Measurements from ENCODE around the gene P2RY2. TPM values are rescaled to one million over a fixed set of nuclear protein-coding genes. Genes with fewer than 3 reads are reported as not detected.

P2RY2 gene
- total RNA-seq, 1 experiment from 2014 or later, result 1.2 TPM

DNA sequence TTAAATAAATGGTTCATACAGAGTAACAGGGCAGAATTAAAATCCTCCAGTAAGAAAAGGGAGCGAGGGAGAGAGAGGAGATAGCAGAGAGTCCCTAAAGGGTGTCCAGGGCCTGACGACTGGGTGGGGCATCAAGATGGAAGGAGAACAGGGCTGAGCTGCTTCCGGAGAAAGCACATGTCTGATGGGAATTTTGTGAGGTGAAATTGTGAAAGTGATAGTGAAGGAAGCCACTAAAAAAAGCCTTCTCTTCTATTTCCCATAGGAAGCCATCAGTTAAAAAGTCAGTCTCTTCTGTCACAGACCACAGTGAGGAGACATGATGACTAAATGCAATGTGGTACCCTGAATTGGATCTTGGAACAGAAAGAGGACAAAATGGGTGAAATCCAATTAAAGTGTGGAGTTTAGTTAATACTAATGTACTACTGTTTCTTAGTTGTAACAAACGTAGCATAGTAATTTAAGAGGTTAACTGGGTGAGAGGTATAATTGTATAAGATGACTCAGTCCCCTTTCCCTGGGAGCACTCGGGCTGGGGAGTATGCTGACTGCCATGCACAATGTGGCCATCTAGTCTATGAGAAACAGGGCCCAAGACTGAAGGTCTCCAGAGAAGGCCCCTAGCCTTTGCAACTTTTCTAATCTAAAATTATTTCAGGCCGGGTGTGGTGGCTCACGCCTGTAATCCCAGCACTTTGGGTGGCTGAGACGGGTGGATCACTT, 46.5 kb upstream of the P2RY2 start (continued):
- TF ChIP-seq FOXP1 (CRISPR knock-in tag; IDR thresholded peaks at IDR 0.05; ENCODE audit: borderline replicate concordance) (no peak), ZNF671 (CRISPR knock-in tag; IDR thresholded peaks at IDR 0.05) (no peak), KAT7 (CRISPR knock-in tag; IDR thresholded peaks at IDR 0.05; ENCODE audit: borderline replicate concordance) (no peak), ETV6 (CRISPR knock-in tag; IDR thresholded peaks at IDR 0.05) (no peak), MYBL2 (CRISPR knock-in tag; IDR thresholded peaks at IDR 0.05) (no peak), NFATC4 (CRISPR knock-in tag; IDR thresholded peaks at IDR 0.05) (no peak), FOXJ3 (CRISPR knock-in tag; IDR thresholded peaks at IDR 0.05; ENCODE audit: borderline replicate concordance) (no peak)
- TF ChIP-seq, protein P1, sequence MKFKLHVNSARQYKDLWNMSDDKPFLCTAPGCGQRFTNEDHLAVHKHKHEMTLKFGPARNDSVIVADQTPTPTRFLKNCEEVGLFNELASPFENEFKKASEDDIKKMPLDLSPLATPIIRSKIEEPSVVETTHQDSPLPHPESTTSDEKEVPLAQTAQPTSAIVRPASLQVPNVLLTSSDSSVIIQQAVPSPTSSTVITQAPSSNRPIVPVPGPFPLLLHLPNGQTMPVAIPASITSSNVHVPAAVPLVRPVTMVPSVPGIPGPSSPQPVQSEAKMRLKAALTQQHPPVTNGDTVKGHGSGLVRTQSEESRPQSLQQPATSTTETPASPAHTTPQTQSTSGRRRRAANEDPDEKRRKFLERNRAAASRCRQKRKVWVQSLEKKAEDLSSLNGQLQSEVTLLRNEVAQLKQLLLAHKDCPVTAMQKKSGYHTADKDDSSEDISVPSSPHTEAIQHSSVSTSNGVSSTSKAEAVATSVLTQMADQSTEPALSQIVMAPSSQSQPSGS (CRISPR knock-in tag; IDR thresholded peaks at IDR 0.05; ENCODE audit: borderline replicate concordance, low read depth), result no peak
- TF ChIP-seq, protein P2, sequence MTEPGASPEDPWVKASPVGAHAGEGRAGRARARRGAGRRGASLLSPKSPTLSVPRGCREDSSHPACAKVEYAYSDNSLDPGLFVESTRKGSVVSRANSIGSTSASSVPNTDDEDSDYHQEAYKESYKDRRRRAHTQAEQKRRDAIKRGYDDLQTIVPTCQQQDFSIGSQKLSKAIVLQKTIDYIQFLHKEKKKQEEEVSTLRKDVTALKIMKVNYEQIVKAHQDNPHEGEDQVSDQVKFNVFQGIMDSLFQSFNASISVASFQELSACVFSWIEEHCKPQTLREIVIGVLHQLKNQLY (CRISPR knock-in tag; IDR thresholded peaks at IDR 0.05), result no peak

DNA sequence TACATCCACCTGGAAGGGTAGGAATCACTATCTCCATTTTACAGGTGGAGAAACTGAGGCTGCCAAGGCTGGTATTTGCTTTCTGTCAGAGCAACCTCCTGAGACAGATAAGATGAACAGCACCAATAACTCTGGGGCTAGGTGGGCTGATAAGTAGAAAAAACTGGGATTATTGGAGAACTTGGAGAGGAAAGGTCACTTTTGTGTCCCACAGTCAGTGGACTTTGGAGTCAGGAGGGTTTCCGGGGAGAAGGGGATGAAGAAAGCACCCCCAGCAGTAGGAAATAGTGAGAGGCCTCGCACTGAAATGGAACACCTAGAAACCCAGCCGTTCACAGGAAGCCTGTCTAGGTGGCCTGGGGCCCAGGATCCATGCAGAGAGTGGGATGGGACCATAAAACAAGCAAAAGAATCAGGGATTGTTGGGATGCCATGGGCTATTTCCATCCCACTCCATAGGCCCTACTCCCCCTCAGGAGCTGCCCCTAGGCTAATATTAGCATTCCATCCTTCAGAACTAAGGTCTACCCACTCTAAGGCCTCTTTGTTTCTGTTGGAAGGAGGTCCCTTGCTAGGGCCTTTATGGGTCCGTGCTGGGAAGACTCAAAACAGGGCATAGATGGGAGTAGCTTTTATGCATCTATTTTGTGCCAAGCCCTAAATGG, 45.0 kb upstream of the P2RY2 start:
- no peaks in the 10 kb centered on the region; the same call in 1 of the 2 replicates for H3K27me3 Mint-ChIP-seq (ENCODE audit: low read depth)
- no peak for DNase-seq (ENCODE audit: low spot score)
- no peak for ATAC-seq
- CTCF ChIA-PET, result interaction anchor here (1.5 kb wide), 1 partner anchor 10 kb away, joined by 4 read pairs; no protein-coding TSS in a partner anchor
- H3K4me1 Mint-ChIP-seq, result peaks cover 13% of the 10 kb centered on the region
- POLR2A ChIA-PET, result no interaction called here
- H3K4me3 Mint-ChIP-seq, result no peak overlapping the region
- H3K27ac Mint-ChIP-seq, result no peak overlapping the region
- no peaks in the 10 kb centered on the region for H3K9me3 Mint-ChIP-seq
- H3K36me3 Mint-ChIP-seq, result no peaks in the 10 kb centered on the region
- TF ChIP-seq JAZF1 (CRISPR knock-in tag; IDR thresholded peaks at IDR 0.05), result no peak
- TF ChIP-seq NFYB (CRISPR knock-in tag; conservative IDR thresholded peaks at IDR 0.05; ENCODE audit: low read depth), result no peak
- TF ChIP-seq ZNF416 (CRISPR knock-in tag; IDR thresholded peaks at IDR 0.05), result no peak
- TF ChIP-seq, protein P3, sequence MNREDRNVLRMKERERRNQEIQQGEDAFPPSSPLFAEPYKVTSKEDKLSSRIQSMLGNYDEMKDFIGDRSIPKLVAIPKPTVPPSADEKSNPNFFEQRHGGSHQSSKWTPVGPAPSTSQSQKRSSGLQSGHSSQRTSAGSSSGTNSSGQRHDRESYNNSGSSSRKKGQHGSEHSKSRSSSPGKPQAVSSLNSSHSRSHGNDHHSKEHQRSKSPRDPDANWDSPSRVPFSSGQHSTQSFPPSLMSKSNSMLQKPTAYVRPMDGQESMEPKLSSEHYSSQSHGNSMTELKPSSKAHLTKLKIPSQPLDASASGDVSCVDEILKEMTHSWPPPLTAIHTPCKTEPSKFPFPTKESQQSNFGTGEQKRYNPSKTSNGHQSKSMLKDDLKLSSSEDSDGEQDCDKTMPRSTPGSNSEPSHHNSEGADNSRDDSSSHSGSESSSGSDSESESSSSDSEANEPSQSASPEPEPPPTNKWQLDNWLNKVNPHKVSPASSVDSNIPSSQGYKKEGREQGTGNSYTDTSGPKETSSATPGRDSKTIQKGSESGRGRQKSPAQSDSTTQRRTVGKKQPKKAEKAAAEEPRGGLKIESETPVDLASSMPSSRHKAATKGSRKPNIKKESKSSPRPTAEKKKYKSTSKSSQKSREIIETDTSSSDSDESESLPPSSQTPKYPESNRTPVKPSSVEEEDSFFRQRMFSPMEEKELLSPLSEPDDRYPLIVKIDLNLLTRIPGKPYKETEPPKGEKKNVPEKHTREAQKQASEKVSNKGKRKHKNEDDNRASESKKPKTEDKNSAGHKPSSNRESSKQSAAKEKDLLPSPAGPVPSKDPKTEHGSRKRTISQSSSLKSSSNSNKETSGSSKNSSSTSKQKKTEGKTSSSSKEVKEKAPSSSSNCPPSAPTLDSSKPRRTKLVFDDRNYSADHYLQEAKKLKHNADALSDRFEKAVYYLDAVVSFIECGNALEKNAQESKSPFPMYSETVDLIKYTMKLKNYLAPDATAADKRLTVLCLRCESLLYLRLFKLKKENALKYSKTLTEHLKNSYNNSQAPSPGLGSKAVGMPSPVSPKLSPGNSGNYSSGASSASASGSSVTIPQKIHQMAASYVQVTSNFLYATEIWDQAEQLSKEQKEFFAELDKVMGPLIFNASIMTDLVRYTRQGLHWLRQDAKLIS (CRISPR knock-in tag; IDR thresholded peaks at IDR 0.05; ENCODE audit: borderline replicate concordance), result no peak
- TF ChIP-seq, protein P4, sequence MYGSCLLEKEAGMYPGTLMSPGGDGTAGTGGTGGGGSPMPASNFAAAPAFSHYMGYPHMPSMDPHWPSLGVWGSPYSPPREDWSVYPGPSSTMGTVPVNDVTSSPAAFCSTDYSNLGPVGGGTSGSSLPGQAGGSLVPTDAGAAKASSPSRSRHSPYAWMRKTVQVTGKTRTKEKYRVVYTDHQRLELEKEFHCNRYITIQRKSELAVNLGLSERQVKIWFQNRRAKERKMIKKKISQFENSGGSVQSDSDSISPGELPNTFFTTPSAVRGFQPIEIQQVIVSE (CRISPR knock-in tag; IDR thresholded peaks at IDR 0.05; ENCODE audit: borderline replicate concordance), result no peak
- TF ChIP-seq TCF7 (CRISPR knock-in tag; IDR thresholded peaks at IDR 0.05; ENCODE audit: low read depth), result no peak
- TF ChIP-seq, protein P5, sequence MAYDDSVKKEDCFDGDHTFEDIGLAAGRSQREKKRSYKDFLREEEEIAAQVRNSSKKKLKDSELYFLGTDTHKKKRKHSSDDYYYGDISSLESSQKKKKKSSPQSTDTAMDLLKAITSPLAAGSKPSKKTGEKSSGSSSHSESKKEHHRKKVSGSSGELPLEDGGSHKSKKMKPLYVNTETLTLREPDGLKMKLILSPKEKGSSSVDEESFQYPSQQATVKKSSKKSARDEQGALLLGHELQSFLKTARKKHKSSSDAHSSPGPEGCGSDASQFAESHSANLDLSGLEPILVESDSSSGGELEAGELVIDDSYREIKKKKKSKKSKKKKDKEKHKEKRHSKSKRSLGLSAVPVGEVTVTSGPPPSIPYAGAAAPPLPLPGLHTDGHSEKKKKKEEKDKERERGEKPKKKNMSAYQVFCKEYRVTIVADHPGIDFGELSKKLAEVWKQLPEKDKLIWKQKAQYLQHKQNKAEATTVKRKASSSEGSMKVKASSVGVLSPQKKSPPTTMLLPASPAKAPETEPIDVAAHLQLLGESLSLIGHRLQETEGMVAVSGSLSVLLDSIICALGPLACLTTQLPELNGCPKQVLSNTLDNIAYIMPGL (CRISPR knock-in tag; IDR thresholded peaks at IDR 0.05), result no peak
- no peak for TF ChIP-seq OVOL2 (CRISPR knock-in tag; IDR thresholded peaks at IDR 0.05; ENCODE audit: borderline replicate concordance)
- TF ChIP-seq ZNF138 (CRISPR knock-in tag; conservative IDR thresholded peaks at IDR 0.05), result no peak
- TF ChIP-seq ZNF263 (CRISPR knock-in tag; IDR thresholded peaks at IDR 0.05; ENCODE audit: low read depth), result no peak
- no peak for TF ChIP-seq SP1 (CRISPR knock-in tag; conservative IDR thresholded peaks at IDR 0.05)
- no peak for TF ChIP-seq ZNF396 (CRISPR knock-in tag; IDR thresholded peaks at IDR 0.05; ENCODE audit: borderline replicate concordance)
- TF ChIP-seq, protein P6, sequence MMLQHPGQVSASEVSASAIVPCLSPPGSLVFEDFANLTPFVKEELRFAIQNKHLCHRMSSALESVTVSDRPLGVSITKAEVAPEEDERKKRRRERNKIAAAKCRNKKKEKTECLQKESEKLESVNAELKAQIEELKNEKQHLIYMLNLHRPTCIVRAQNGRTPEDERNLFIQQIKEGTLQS (CRISPR knock-in tag; conservative IDR thresholded peaks at IDR 0.05), result no peak
- TF ChIP-seq, protein P7, sequence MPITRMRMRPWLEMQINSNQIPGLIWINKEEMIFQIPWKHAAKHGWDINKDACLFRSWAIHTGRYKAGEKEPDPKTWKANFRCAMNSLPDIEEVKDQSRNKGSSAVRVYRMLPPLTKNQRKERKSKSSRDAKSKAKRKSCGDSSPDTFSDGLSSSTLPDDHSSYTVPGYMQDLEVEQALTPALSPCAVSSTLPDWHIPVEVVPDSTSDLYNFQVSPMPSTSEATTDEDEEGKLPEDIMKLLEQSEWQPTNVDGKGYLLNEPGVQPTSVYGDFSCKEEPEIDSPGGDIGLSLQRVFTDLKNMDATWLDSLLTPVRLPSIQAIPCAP (CRISPR knock-in tag; IDR thresholded peaks at IDR 0.05), result no peak
- TF ChIP-seq, protein P8, sequence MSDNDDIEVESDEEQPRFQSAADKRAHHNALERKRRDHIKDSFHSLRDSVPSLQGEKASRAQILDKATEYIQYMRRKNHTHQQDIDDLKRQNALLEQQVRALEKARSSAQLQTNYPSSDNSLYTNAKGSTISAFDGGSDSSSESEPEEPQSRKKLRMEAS (CRISPR knock-in tag; IDR thresholded peaks at IDR 0.05), result no peak

Data from WTC11 (cell line).